ENCODE data around the gene SLC1A2.

SLC1A2 gene

GRCh38 chr11:35318309-35318708 lies 101.0 kb downstream of the SLC1A2 start:
- Histone ChIP-seq H4K20me1 (ENCODE audit: insufficient read depth, low read length, poor library complexity, severe bottlenecking) (no peaks in the 10 kb centered on the region), H3K4me3 (ENCODE audit: low read length, poor library complexity, severe bottlenecking) (no peak overlapping the region), H3K9ac (ENCODE audit: low read depth, low read length, poor library complexity, severe bottlenecking) (no peak overlapping the region), H3K4me1 (ENCODE audit: insufficient read depth, low read length, poor library complexity, severe bottlenecking) (peaks cover 27% of the 10 kb centered on the region), H3K4me2 (ENCODE audit: low read depth, low read length, poor library complexity, severe bottlenecking) (no peak overlapping the region), H2AFZ (ENCODE audit: low read length) (peak overlapping the region; percentile 93; the same call in 1 of the 2 replicates), H3K9me2 (replicated peaks; ENCODE audit: low read depth, low read length) (no peaks in the 10 kb centered on the region), H3K27me3 (ENCODE audit: insufficient read depth, low read length, poor library complexity, severe bottlenecking) (no peaks in the 10 kb centered on the region), H3K9me3 (ENCODE audit: insufficient read depth, low read depth, low read length) (no peaks in the 10 kb centered on the region), H3K36me3 (ENCODE audit: insufficient read depth, low read length) (no peaks in the 10 kb centered on the region), H3K79me2 (ENCODE audit: insufficient read depth, low read length) (no peaks in the 10 kb centered on the region), H3F3A (ENCODE audit: low read depth) (no peaks in the 10 kb centered on the region)
- no peak for TF ChIP-seq CTCF (conservative IDR thresholded peaks at IDR 0.05; ENCODE audit: low read length)
- no peak for TF ChIP-seq EZH2phosphoT487 (IDR thresholded peaks at IDR 0.05; ENCODE audit: borderline replicate concordance)

GRCh38 chr11:35317253-35317652 lies 102.1 kb downstream of the SLC1A2 start:
- Histone ChIP-seq H3K4me1 (ENCODE audit: insufficient read depth, low read length, poor library complexity, severe bottlenecking) (peaks cover 27% of the 10 kb centered on the region), H3K9me3 (ENCODE audit: insufficient read depth, low read depth, low read length) (no peaks in the 10 kb centered on the region), H3F3A (ENCODE audit: low read depth) (no peaks in the 10 kb centered on the region), H4K20me1 (ENCODE audit: insufficient read depth, low read length, poor library complexity, severe bottlenecking) (no peaks in the 10 kb centered on the region), H3K4me3 (ENCODE audit: low read length, poor library complexity, severe bottlenecking) (no peak overlapping the region), H3K36me3 (ENCODE audit: insufficient read depth, low read length) (no peaks in the 10 kb centered on the region), H3K4me2 (ENCODE audit: low read depth, low read length, poor library complexity, severe bottlenecking) (no peak overlapping the region), H2AFZ (ENCODE audit: low read length) (no peak overlapping the region), H3K9me2 (replicated peaks; ENCODE audit: low read depth, low read length) (no peaks in the 10 kb centered on the region), H3K9ac (ENCODE audit: low read depth, low read length, poor library complexity, severe bottlenecking) (no peak overlapping the region), H3K79me2 (ENCODE audit: insufficient read depth, low read length) (no peaks in the 10 kb centered on the region), H3K27me3 (ENCODE audit: insufficient read depth, low read length, poor library complexity, severe bottlenecking) (no peaks in the 10 kb centered on the region)
- TF ChIP-seq CTCF (conservative IDR thresholded peaks at IDR 0.05; ENCODE audit: low read length) (no peak), EZH2phosphoT487 (IDR thresholded peaks at IDR 0.05; ENCODE audit: borderline replicate concordance) (no peak)

GRCh38 chr11:35316161-35316560 lies 103.2 kb downstream of the SLC1A2 start:
- TF ChIP-seq CTCF (conservative IDR thresholded peaks at IDR 0.05; ENCODE audit: low read length) = no peak
- TF ChIP-seq EZH2phosphoT487 (IDR thresholded peaks at IDR 0.05; ENCODE audit: borderline replicate concordance) = no peak
- peaks cover 27% of the 10 kb centered on the region for H3K4me1 ChIP-seq (ENCODE audit: insufficient read depth, low read length, poor library complexity, severe bottlenecking)

More at GRCh38 chr11:35316161-35316560, 103.2 kb downstream of the SLC1A2 start:
- no peak overlapping the region for H2AFZ ChIP-seq (ENCODE audit: low read length)
- H3K9ac ChIP-seq (ENCODE audit: low read depth, low read length, poor library complexity, severe bottlenecking) = no peak overlapping the region
- no peak overlapping the region for H3K4me2 ChIP-seq (ENCODE audit: low read depth, low read length, poor library complexity, severe bottlenecking)
- H3F3A ChIP-seq (ENCODE audit: low read depth) = no peaks in the 10 kb centered on the region
- no peaks in the 10 kb centered on the region for H3K36me3 ChIP-seq (ENCODE audit: insufficient read depth, low read length)
- H3K9me3 ChIP-seq (ENCODE audit: insufficient read depth, low read depth, low read length) = no peaks in the 10 kb centered on the region
- no peaks in the 10 kb centered on the region for H4K20me1 ChIP-seq (ENCODE audit: insufficient read depth, low read length, poor library complexity, severe bottlenecking)
- no peak overlapping the region for H3K4me3 ChIP-seq (ENCODE audit: low read length, poor library complexity, severe bottlenecking)
- no peaks in the 10 kb centered on the region for H3K27me3 ChIP-seq (ENCODE audit: insufficient read depth, low read length, poor library complexity, severe bottlenecking)
- H3K9me2 ChIP-seq (replicated peaks; ENCODE audit: low read depth, low read length) = no peaks in the 10 kb centered on the region
- no peaks in the 10 kb centered on the region for H3K79me2 ChIP-seq (ENCODE audit: insufficient read depth, low read length)

Measured in Loucy (cell line).